Hematopoietic multipotent progenitor cell treated with erythropoietin and hydrocortisone succinate and interleukin-3 and kit ligand, for 4 days (in vitro differentiated cells): ENCODE data around the gene PYY.

Source experiments
- DNase-seq: peaks from one replicate; pipeline ENCODE4 v3.0.0-alpha.2; 2015

The PYY gene

GRCh38 chr17:43912635-43913304, 41.0 kb downstream of the PYY start:
- DNase-seq, result no peak

- peak; percentile 40 for DNase-seq
Measured at GRCh38 chr17:43911904-43912303, 41.8 kb downstream of the PYY start.

GRCh38 chr17:43909537-43910231, 44.1 kb downstream of the PYY start:
- DNase-seq, result no peak

- DNase-seq, result peak; percentile 81
Measured at GRCh38 chr17:43907998-43908721, 45.6 kb downstream of the PYY start.

GRCh38 chr17:43907425-43907981, 46.2 kb downstream of the PYY start, which contains the start of gene MPP2:
TSS of gene MPP2 (minus strand) at chr17:43907536. CDS start at chr17:43904460, 3,076 bp downstream.
- DNase-seq, result peak; percentile 80

- no peak for DNase-seq
Measured at GRCh38 chr17:43906951-43907424, 46.8 kb downstream of the PYY start.

- DNase-seq, result peak; percentile 40
Measured at GRCh38 chr17:43905985-43906852, 47.5 kb downstream of the PYY start.

- no peak for DNase-seq
Measured at GRCh38 chr17:43905400-43905984, 48.2 kb downstream of the PYY start.
